Spinal cord (tissue), 10 donors: ENCODE data around the gene CDKAL1. TPM values are rescaled to one million over a fixed set of nuclear protein-coding genes. Genes with fewer than 3 reads are reported as not detected.
A peak's percentile ranks its signal among the peaks of the same experiment; 100 is the strongest.

Experiments used
- DNase-seq, 6 donors: peaks; one replicate each; pipeline versions ENCODE4 v3.0.0 to v3.0.0-alpha.2; 2013 to 2015; ENCODE audit warnings: low spot score in 6 of 6, low read depth in 4 of 6
- H3K27ac ChIP-seq: one replicate; pipeline ENCODE4 v1.5.1; 2013; ENCODE audit warnings: low read depth, low read length, control low read depth
- H3K27me3 ChIP-seq: one replicate; pipeline ENCODE4 v1.6.1; 2013; ENCODE audit warnings: low read length; ENCODE audit not compliant: control insufficient read depth, insufficient read depth
- H3K36me3 ChIP-seq: one replicate; pipeline ENCODE4 v1.6.1; 2013; ENCODE audit warnings: low read length; ENCODE audit not compliant: control insufficient read depth, insufficient read depth
- H3K4me1 ChIP-seq: one replicate; pipeline ENCODE4 v1.6.1; 2013; ENCODE audit warnings: low read length; ENCODE audit not compliant: control insufficient read depth, insufficient read depth
- H3K4me3 ChIP-seq: one replicate; pipeline ENCODE4 v1.5.1; 2013; ENCODE audit warnings: low read depth, low read length, control low read depth
- H3K9me3 ChIP-seq: one replicate; pipeline ENCODE4 v1.6.1; 2013; ENCODE audit warnings: low read length; ENCODE audit not compliant: control insufficient read depth, insufficient read depth
- WGBS: methylation state at CpG from one replicate; pipeline ENCODE4 v1.1.5; 2013; ENCODE audit warnings: missing lambda C conversion rate; ENCODE audit not compliant: insufficient coverage; 5-methylcytosine and 5-hydroxymethylcytosine counted together
- polyA plus RNA-seq, 2 donors: library from polyadenylated mRNA; unstranded; fragments of 120-200 nt; gene quantifications; one replicate each; pipeline ENCODE4 v1.2.1, GENCODE V29; 2013; ENCODE audit not compliant: insufficient read length in 2 of 2
- total RNA-seq, 2 donors: library from RNA; depleted of rRNA in 1 of 2; stranded (reverse); fragments of 120-200 nt in 1 of 2; fragments of >200 nt in 1 of 2; gene quantifications; one replicate each; pipeline versions ENCODE4 v1.2.3 to v1.2.4, GENCODE V29; 2013 to 2014
- donor health status: healthy.

CDKAL1 gene
- total and polyA plus RNA-seq, 4 donors = 15.1 to 34.2 (median 22.0) TPM

DNA sequence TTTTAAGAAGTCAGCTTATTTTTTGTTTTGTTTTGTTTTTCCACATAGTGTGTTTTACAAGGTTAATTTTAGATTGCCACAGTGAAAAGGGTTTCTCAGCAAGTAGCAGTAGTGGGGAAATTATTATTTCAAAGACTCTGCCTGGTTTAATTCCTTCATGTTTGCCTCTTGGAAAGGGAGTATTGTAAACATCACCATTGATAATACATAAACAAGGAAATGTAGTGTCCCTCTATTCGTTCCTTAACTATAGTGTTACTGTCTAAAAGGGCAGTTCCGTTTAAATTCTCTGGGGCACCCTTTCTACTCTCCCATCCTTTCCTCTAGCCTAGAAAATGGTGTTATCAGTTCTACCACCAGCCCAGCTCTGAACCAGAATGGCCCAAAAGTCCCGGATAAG lies 668.3 kb downstream of the CDKAL1 start:
- 57% methylated on average over 1 of the region's 3 CpGs for WGBS
- peaks cover 2% of the 10 kb centered on the region for H3K36me3 ChIP-seq

GRCh38 chr6:21204951-21205350 lies 670.7 kb downstream of the CDKAL1 start:
- no peaks in the 10 kb centered on the region for H3K27me3 ChIP-seq
- DNase-seq = no peak
- 100% methylated on average over 1 of the region's 3 CpGs for WGBS
- no peaks in the 10 kb centered on the region for H3K9me3 ChIP-seq
- peaks cover 2% of the 10 kb centered on the region for H3K36me3 ChIP-seq
- H3K4me3 ChIP-seq = no peak overlapping the region
- peaks cover 5% of the 10 kb centered on the region for H3K4me1 ChIP-seq
- H3K27ac ChIP-seq = no peak overlapping the region

More for the DNA sequence above, 668.3 kb downstream of the CDKAL1 start:
- peaks cover 15% of the 10 kb centered on the region for H3K4me1 ChIP-seq
- no peak overlapping the region for H3K27ac ChIP-seq
- DNase-seq = peak in 2 of 6 donors; percentile 24 to 33
- no peak overlapping the region for H3K4me3 ChIP-seq
- no peaks in the 10 kb centered on the region for H3K9me3 ChIP-seq
- no peaks in the 10 kb centered on the region for H3K27me3 ChIP-seq

GRCh38 chr6:21208081-21208795 lies 674.0 kb downstream of the CDKAL1 start:
- Histone ChIP-seq H3K9me3 (no peaks in the 10 kb centered on the region), H3K36me3 (peaks cover 2% of the 10 kb centered on the region), H3K27me3 (no peaks in the 10 kb centered on the region), H3K4me3 (no peak overlapping the region), H3K4me1 (no peaks in the 10 kb centered on the region), H3K27ac (no peak overlapping the region)
- no peak for DNase-seq
- WGBS = 70% methylated on average over 2 of the region's 9 CpGs

GRCh38 chr6:21208796-21209186 lies 674.5 kb downstream of the CDKAL1 start:
- Histone ChIP-seq H3K27ac (no peak overlapping the region), H3K9me3 (no peaks in the 10 kb centered on the region), H3K27me3 (no peaks in the 10 kb centered on the region), H3K4me1 (no peaks in the 10 kb centered on the region), H3K4me3 (no peak overlapping the region), H3K36me3 (peaks cover 2% of the 10 kb centered on the region)
- WGBS = 36% methylated on average over 2 of the region's 5 CpGs
- peak in 1 of 6 donors; percentile 90 for DNase-seq

DNA sequence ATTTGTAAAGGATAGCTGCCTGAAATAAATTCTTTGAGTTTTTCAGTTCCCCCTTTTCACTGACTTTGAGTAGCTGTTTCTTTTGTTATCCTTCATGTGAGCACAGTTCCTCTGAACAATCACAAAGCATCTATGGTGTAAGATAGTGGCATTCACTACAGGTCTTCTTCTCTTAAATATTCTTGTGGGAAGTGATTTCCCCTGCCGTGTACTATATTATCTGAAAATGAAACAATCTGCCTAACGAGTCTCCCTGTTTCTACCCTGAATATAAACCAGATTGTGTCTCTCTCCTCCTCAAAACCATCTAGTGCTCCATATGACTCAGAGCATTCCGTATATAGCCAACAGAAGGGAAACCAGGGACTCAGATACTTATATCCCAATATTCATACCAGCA lies 679.2 kb downstream of the CDKAL1 start:
- no peak for DNase-seq
- H3K27ac ChIP-seq = no peak overlapping the region
- H3K4me3 ChIP-seq = no peak overlapping the region
- H3K27me3 ChIP-seq = no peaks in the 10 kb centered on the region
- H3K4me1 ChIP-seq = no peaks in the 10 kb centered on the region
- H3K9me3 ChIP-seq = no peaks in the 10 kb centered on the region
- no peaks in the 10 kb centered on the region for H3K36me3 ChIP-seq
- 100% methylated on average over 1 of the region's 3 CpGs for WGBS

GRCh38 chr6:21214738-21215448 lies 680.6 kb downstream of the CDKAL1 start:
- Histone ChIP-seq H3K4me1 (no peaks in the 10 kb centered on the region), H3K36me3 (no peaks in the 10 kb centered on the region), H3K9me3 (no peaks in the 10 kb centered on the region), H3K27ac (no peak overlapping the region), H3K27me3 (no peaks in the 10 kb centered on the region), H3K4me3 (no peak overlapping the region)
- whole genome bisulfite sequencing = 67% methylated on average over 4 of the region's 5 CpGs
- DNase-seq = no peak

DNA sequence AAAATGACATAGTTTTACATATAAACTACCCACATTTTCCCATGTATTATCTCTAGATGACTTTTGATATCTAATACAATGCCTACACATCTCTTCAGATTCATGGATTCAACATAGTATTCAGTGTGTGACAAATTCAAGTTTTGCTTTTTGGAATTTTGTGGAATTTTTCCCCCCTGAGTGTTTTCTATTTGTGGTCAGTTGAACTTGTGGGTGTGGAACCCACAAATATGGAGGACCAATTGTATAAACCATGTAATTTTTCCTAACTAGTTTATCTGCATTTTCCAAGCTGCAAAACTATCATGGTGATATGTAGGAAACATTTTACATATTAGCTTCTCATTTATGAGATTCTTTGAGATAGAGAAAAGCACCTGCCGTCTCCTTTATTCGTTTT lies 685.0 kb downstream of the CDKAL1 start:
- no peak overlapping the region for H3K4me3 ChIP-seq
- no peaks in the 10 kb centered on the region for H3K36me3 ChIP-seq
- H3K9me3 ChIP-seq = no peaks in the 10 kb centered on the region
- no CpG with 5 or more reads among the region's 2 CpGs for WGBS
- no peak for DNase-seq
- H3K27me3 ChIP-seq = no peaks in the 10 kb centered on the region
- no peaks in the 10 kb centered on the region for H3K4me1 ChIP-seq
- no peak overlapping the region for H3K27ac ChIP-seq

DNA sequence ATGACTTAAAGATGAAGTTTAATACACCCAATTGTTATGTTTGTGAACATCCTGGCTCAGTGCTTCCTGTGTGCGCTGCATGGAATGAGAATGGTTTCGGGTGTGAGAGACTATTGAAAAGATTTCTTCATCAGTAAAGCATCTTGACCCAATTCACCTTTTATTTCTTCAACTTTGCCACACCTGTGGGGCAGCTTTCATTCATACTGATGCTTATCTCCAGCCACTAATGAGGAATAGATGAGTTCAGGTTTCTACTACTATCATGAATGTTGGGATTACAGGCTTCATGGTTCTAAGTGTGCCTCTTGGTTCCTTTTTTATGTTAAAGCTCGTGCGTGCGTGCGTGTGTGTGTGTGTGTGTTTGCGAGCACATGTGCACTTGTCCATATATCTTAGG lies 685.6 kb downstream of the CDKAL1 start:
- H3K27me3 ChIP-seq = no peaks in the 10 kb centered on the region
- WGBS = 93% methylated on average over 3 of the region's 7 CpGs
- no peaks in the 10 kb centered on the region for H3K4me1 ChIP-seq
- no peaks in the 10 kb centered on the region for H3K9me3 ChIP-seq
- no peaks in the 10 kb centered on the region for H3K36me3 ChIP-seq
- no peak overlapping the region for H3K27ac ChIP-seq
- no peak for DNase-seq
- no peak overlapping the region for H3K4me3 ChIP-seq

GRCh38 chr6:21220271-21220987 lies 686.2 kb downstream of the CDKAL1 start:
- no peaks in the 10 kb centered on the region for H3K36me3 ChIP-seq
- no peak overlapping the region for H3K27ac ChIP-seq
- no peak for DNase-seq
- H3K4me1 ChIP-seq = no peaks in the 10 kb centered on the region
- no peaks in the 10 kb centered on the region for H3K9me3 ChIP-seq
- no peak overlapping the region for H3K4me3 ChIP-seq
- WGBS = 86% methylated on average over 3 of the region's 5 CpGs
- no peaks in the 10 kb centered on the region for H3K27me3 ChIP-seq
